GM08714 (cell line): ENCODE data around the gene TBC1D28.
"Not testable (repeated sequence)": the region's sequence is repeated elsewhere in the genome, so short reads cannot be mapped to it uniquely, and the experiment has no call there.

Source experiments
- H3K4me3 ChIP-seq: fragments of 200-500 bp; sonication (Bioruptor generic); 2 replicates; pipeline ENCODE4 v1.5.1; 2014; ENCODE audit warnings: mild to moderate bottlenecking, low read length, inconsistent platforms
- ZNF274 ChIP-seq: IDR thresholded peaks from 2 replicates; pipeline ENCODE4 v1.6.1; 2012; ENCODE audit warnings: mild to moderate bottlenecking, low read depth, low read length

Gene TBC1D28

GRCh38 chr17:18626152-18626870 is 17.9 kb downstream of the TBC1D28 start:
- no peak for TF ChIP-seq ZNF274
- no peak overlapping the region for H3K4me3 ChIP-seq

- H3K4me3 ChIP-seq = peak overlapping the region; percentile 66; the same call in 1 of the 2 replicates
Observed at GRCh38 chr17:18625509-18626104, 18.6 kb downstream of the TBC1D28 start.

GRCh38 chr17:18624862-18625501 is 19.2 kb downstream of the TBC1D28 start:
- peak overlapping the region; percentile 66; the same call in 1 of the 2 replicates for H3K4me3 ChIP-seq

- H3K4me3 ChIP-seq = not testable (repeated sequence)
Observed at GRCh38 chr17:18617613-18618012, 26.6 kb downstream of the TBC1D28 start.

GRCh38 chr17:18613016-18613415 is 31.2 kb downstream of the TBC1D28 start:
- not testable (repeated sequence) for H3K4me3 ChIP-seq

GRCh38 chr17:18593138-18593537 is 51.1 kb downstream of the TBC1D28 start:
- H3K4me3 ChIP-seq = not testable (repeated sequence)
